Measurements from ENCODE around the gene CHMP2A.

Gene CHMP2A

DNA sequence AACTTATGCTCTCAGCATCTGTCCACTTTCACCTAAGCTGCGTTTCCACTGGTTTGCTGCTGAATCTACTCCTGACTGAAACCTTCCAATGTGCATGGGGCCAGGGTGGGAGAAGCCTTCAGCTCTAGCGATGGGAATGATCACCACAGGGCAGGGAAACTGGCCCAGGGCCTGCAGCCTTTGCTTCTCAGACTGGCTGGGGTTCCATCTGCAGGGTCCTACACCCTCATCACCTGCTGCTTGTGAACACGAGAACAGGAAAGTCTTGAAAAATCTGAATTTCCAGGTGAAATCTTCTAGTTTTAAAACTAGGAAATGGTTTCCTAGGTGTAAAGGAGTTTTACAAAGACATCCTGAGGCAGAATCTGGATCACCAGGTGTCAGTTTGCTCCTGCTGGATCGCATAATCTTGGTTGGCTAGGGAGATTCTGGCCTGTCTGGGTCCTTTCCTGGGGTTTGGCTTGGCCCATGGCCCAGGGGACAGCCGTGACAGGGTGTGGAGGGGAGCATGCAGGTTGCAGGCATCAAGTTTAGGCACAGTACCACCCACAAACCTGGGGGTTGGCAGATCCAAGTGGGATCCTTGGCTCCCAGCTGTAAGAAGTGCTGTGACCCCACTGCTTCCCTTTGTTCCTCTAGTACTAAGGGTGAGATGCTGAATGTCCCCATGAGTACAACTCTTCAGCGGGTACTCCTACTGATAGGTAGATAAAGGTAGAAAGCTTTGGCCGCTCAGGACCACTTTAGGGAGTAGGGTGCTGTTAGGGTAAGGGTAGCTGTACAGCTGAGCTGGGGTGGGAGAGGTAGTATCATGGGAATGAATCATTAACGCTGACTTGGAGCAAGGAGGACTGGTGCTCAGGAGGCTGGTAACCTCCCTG is 5.3 kb upstream of the CHMP2A start:
- Histone ChIP-seq H3K4me1 (ENCODE audit: low read length) (peaks cover 22% of the 10 kb centered on the region), H3K4me3 (ENCODE audit: low read length) (peak overlapping the region; percentile 88), H3K4me2 (ENCODE audit: low read length) (peak overlapping the region; percentile 94), H3K27ac (ENCODE audit: low read length) (peak overlapping the region; percentile 94), H3K79me2 (ENCODE audit: low read length) (peaks cover 64% of the 10 kb centered on the region), H3K9me3 (ENCODE audit: insufficient read depth, low read length) (no peaks in the 10 kb centered on the region), H3K36me3 (replicated peaks; ENCODE audit: low read depth, low read length) (peaks cover 25% of the 10 kb centered on the region), H2AFZ (ENCODE audit: low read depth, low read length) (no peak overlapping the region), H4K20me1 (ENCODE audit: insufficient read depth, low read length) (no peaks in the 10 kb centered on the region), H3K9ac (ENCODE audit: low read length) (peak overlapping the region; percentile 99), H3K27me3 (ENCODE audit: low read depth, low read length) (no peaks in the 10 kb centered on the region)
- TF ChIP-seq, protein P1, sequence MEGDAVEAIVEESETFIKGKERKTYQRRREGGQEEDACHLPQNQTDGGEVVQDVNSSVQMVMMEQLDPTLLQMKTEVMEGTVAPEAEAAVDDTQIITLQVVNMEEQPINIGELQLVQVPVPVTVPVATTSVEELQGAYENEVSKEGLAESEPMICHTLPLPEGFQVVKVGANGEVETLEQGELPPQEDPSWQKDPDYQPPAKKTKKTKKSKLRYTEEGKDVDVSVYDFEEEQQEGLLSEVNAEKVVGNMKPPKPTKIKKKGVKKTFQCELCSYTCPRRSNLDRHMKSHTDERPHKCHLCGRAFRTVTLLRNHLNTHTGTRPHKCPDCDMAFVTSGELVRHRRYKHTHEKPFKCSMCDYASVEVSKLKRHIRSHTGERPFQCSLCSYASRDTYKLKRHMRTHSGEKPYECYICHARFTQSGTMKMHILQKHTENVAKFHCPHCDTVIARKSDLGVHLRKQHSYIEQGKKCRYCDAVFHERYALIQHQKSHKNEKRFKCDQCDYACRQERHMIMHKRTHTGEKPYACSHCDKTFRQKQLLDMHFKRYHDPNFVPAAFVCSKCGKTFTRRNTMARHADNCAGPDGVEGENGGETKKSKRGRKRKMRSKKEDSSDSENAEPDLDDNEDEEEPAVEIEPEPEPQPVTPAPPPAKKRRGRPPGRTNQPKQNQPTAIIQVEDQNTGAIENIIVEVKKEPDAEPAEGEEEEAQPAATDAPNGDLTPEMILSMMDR (IDR thresholded peaks at IDR 0.05; ENCODE audit: low read depth, low read length), result no peak
- no peak for TF ChIP-seq EZH2phosphoT487 (IDR thresholded peaks at IDR 0.05; ENCODE audit: low read depth)

GRCh38 chr19:58559275-58560006 is 4.5 kb upstream of the CHMP2A start:
- peak overlapping the region; percentile 99 for H3K9ac ChIP-seq (ENCODE audit: low read length)
- no peaks in the 10 kb centered on the region for H3K9me3 ChIP-seq (ENCODE audit: insufficient read depth, low read length)
- peaks cover 66% of the 10 kb centered on the region for H3K79me2 ChIP-seq (ENCODE audit: low read length)
- no peak for TF ChIP-seq EZH2phosphoT487 (IDR thresholded peaks at IDR 0.05; ENCODE audit: low read depth)
- TF ChIP-seq, protein P1 (IDR thresholded peaks at IDR 0.05; ENCODE audit: low read depth, low read length), result no peak
- H3K4me1 ChIP-seq (ENCODE audit: low read length), result peaks cover 23% of the 10 kb centered on the region
- no peaks in the 10 kb centered on the region for H4K20me1 ChIP-seq (ENCODE audit: insufficient read depth, low read length)
- H3K36me3 ChIP-seq (replicated peaks; ENCODE audit: low read depth, low read length), result peaks cover 25% of the 10 kb centered on the region
- peak overlapping the region; percentile 94 for H3K27ac ChIP-seq (ENCODE audit: low read length)
- no peaks in the 10 kb centered on the region for H3K27me3 ChIP-seq (ENCODE audit: low read depth, low read length)
- H3K4me2 ChIP-seq (ENCODE audit: low read length), result peak overlapping the region; percentile 94
- H2AFZ ChIP-seq (ENCODE audit: low read depth, low read length), result peak overlapping the region; percentile 12; the same call in 1 of the 2 replicates
- H3K4me3 ChIP-seq (ENCODE audit: low read length), result peak overlapping the region; percentile 88

GRCh38 chr19:58558623-58559274 is 3.8 kb upstream of the CHMP2A start:
- peak overlapping the region; percentile 12; the same call in 1 of the 2 replicates for H2AFZ ChIP-seq (ENCODE audit: low read depth, low read length)
- H3K27me3 ChIP-seq (ENCODE audit: low read depth, low read length), result no peaks in the 10 kb centered on the region
- peak overlapping the region; percentile 94 for H3K27ac ChIP-seq (ENCODE audit: low read length)
- peak overlapping the region; percentile 88 for H3K4me3 ChIP-seq (ENCODE audit: low read length)
- peaks cover 30% of the 10 kb centered on the region for H3K36me3 ChIP-seq (replicated peaks; ENCODE audit: low read depth, low read length)
- no peaks in the 10 kb centered on the region for H3K9me3 ChIP-seq (ENCODE audit: insufficient read depth, low read length)
- peaks cover 29% of the 10 kb centered on the region for H3K4me1 ChIP-seq (ENCODE audit: low read length)
- H4K20me1 ChIP-seq (ENCODE audit: insufficient read depth, low read length), result no peaks in the 10 kb centered on the region
- peaks cover 73% of the 10 kb centered on the region for H3K79me2 ChIP-seq (ENCODE audit: low read length)
- TF ChIP-seq EZH2phosphoT487 (IDR thresholded peaks at IDR 0.05; ENCODE audit: low read depth), result no peak
- TF ChIP-seq, protein P1 (IDR thresholded peaks at IDR 0.05; ENCODE audit: low read depth, low read length), result no peak
- H3K9ac ChIP-seq (ENCODE audit: low read length), result peak overlapping the region; percentile 99
- peak overlapping the region; percentile 94 for H3K4me2 ChIP-seq (ENCODE audit: low read length)
